GM19372 (cell line): Measurements from ENCODE around the gene GSS.

Experiments used
- ATAC-seq: cut with Tn5 transposase; IDR thresholded peaks from one replicate; pipeline ENCODE4 v1.9.1; 2021; ENCODE audit warnings: mild to moderate bottlenecking, low read depth, moderate library complexity; ENCODE audit not compliant: unreplicated experiment

The GSS gene

GRCh38 chr20:34994509-34995131 is 39.0 kb upstream of the GSS start:
- ATAC-seq = no peak

DNA sequence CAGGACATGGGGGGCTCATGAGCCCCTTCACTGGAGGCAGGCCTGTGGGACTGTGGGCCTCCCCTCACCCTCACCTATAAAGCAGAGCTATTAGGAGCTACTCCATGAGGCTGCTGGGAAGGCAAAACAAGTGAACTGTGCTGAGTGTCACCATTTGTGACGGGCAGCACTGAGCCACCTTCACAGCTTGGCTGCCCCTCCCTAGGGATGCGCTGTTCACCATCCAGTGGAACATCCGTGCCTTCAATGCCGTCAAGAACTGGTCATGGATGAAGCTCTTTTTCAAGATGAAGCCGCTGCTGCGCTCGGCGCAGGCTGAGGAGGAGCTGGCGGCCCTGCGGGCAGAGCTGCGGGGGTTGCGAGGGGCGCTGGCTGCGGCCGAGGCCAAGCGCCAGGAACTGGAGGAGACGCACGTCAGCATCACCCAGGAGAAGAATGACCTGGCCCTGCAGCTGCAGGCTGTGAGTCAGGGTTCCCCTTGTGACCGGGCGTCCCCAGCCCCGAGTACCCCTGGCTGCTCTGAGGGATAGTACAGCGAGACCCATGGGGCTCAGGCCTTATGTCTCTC is 38.4 kb upstream of the GSS start:
- ATAC-seq = no peak

DNA sequence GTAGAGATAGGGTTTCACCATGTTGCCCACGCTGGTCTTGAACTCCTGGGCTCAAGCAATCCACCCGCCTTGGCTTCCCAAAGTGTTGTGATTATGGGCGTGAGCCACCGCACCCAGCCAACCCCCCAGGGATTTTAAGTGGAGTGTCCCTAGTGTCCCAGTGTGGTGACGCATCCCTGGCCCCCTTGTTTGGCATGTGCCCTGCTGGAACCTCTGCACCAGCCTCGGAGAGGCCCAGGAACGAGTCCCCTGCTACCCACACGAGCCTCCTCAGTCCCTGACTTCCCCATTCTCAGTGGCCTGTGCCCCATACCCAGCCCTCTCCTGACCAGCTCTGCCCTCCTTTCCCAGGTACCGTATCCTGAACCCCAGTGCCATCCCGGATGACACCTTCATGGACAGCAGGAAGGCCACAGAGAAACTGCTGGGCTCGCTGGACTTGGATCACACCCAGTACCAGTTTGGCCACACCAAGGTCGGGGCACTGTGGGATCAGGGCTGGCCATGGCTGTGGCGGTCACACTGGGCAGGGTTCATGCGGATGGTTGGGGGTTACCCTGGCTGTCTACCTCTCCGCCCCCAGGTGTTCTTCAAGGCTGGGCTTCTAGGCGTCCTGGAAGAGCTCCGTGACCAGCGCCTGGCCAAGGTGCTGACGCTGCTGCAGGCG is 37.3 kb upstream of the GSS start:
- ATAC-seq = no peak

- no peak for ATAC-seq
Observed at GRCh38 chr20:34990661-34991214, 35.1 kb upstream of the GSS start.

- no peak for ATAC-seq
Observed at GRCh38 chr20:34990231-34990630, 34.6 kb upstream of the GSS start.

DNA sequence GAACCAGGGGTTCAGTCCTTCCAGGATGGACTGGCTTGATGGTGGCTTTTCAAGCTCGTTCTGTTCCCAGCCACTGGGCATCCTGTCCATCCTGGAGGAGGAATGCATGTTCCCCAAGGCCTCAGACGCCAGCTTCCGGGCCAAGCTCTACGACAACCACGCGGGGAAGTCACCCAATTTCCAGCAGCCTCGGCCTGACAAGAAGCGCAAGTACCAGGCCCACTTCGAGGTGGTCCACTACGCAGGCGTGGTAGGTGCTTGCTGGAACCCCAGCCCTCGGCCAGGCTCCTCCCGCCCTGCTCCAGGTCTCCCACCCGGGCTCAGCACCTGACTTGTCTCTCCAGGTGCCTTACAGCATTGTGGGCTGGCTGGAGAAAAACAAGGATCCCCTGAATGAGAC is 34.1 kb upstream of the GSS start:
- ATAC-seq = no peak

GRCh38 chr20:34989118-34989517 is 33.5 kb upstream of the GSS start:
- no peak for ATAC-seq

DNA sequence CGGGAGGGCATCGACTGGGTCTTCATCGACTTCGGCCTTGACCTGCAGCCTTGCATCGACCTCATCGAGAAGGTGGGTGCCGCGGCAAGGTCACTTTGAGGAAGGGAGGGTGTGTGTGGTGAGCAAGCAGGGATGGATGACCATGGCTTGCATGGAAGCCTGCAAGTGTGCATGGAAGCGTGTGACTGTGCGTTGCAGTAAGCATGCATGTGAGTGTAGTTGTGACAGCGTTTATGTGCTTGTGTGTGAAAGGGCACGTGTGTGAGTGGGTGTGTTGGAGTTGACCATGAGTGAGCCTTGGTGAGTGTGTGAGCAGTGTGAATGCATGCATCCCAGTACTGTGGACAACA is 32.6 kb upstream of the GSS start:
- no peak for ATAC-seq

DNA sequence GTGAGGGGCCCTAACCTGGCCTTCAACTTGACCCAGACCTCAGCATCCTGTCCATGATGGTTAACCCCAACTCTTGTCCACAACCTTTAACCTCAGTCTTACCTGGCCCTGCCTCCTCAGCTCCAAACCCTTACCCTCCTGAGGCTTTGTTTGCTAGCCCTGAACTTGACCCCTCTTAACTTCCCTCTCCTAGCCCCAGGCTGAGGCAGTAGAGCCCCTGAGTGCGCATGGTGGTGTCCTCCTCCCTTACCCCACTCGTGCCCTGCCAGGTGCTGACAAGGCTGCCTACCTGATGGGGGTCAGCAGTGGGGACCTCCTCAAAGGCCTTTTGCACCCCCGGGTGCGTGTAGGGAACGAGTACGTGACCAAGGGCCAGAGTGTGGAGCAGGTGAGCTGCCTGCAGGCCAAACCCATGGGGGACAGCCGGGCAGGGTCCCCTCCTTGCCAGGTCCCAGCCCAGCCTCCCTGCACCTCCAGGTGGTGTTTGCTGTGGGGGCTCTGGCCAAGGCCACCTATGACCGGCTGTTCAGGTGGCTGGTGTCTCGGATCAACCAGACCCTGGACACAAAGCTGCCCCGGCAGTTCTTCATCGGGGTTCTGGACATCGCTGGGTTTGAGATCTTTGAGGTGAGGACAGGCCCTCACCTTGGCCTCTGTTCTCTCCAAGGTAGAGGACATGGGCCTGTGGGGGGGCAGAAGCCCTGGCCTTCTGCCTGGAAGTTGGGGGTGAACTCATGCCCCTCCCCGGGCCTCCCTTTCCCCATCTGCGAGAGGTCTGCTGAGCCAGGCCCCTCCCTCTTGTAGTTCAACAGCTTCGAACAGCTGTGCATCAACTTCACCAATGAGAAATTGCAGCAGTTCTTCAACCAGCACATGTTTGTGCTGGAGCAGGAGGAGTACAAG is 31.9 kb upstream of the GSS start:
- no peak for ATAC-seq

- ATAC-seq = no peak
Observed at GRCh38 chr20:34986311-34987287, 31.0 kb upstream of the GSS start.

- no peak for ATAC-seq
Observed at GRCh38 chr20:34985461-34986310, 30.1 kb upstream of the GSS start.

GRCh38 chr20:34984756-34985261 is 29.2 kb upstream of the GSS start:
- ATAC-seq = no peak

GRCh38 chr20:34983995-34984735 is 28.6 kb upstream of the GSS start:
- ATAC-seq = no peak

DNA sequence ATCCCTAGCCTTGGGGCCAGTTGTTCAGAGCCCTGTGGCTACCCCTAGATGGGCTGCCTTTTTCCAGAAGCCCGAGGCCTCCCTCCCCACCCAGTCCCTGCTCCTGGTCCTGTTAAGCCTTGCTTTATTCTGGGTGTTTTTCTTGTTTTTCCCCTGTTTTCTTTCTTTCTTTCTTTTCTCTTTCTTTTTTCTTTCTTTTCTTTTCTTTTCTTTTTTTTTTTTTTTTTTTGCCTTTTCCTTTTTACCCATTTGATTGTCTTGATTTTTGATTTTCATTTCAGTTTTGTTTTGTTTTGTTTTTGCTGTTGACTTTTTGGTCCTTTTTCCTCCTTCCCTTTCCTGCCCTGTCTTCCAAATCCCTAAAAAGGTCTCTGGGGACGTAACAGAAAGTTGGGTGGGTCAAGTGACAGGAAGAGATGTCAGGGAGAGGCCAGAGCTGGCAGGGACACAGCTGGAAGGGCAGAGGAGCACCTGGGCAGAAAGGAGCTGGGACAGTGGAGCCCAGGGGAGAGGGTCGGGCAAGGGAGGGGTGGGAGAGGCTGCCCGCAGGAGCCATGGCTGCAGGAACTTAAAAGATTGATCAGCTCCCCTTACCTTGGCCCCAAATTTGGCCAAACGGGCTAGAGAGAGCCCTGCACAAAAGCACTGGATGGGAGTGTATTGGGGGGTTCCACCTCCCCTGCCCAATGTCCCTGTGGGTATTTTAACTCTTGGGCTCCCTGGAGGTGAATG is 27.6 kb upstream of the GSS start:
- no peak for ATAC-seq

DNA sequence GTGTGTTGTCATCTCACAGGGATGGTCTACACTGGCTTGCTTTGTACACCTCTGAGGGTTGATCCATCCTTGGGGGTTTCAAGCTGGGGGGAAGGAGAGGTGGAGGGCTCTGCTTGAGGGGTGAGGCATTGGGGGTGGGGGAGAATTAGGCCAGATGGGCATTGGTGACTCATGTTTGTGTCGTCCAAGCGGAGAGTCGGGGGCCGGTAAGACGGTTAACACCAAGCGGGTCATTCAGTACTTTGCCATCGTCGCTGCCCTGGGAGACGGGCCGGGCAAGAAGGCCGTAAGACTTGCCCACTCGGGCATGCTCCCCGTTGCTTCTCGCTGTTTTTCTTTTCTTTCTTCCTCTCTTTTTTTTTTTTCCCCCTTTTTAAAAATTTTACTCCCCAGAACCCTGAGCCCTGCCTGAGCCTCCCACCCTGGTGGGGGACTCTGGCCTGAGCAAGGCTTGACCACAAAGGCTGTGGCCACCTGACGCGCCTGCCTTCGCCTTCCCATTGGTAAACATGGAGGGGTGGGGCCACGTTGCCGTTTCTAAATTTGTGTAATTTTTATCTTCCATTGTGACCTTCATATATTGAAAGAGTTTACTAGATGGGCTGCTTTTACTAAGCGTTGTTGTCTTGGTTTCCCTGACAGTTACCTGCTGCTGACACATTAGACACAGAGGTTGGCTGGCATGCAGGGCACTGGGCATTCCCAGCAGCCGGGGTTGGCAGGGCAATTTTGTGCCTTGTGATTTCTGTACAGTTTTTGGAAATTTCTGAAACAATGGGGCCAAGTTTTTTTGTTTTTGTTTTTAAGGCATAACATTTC is 26.9 kb upstream of the GSS start:
- no peak for ATAC-seq

- no peak for ATAC-seq
Observed at GRCh38 chr20:34980543-34981233, 25.1 kb upstream of the GSS start.
